SU-DHL-6 (cell line): ENCODE results near the gene SUPT3H.

Experiments used
- H2AFZ ChIP-seq: fragments of 200-600 bp; sonication (generic); 2 replicates; pipeline ENCODE4 v1.6.1; 2014; ENCODE audit warnings: low read depth, mild to moderate bottlenecking, moderate library complexity, mixed read lengths, antibody characterized with exemption, low read length; ENCODE audit not compliant: severe bottlenecking
- H3F3A ChIP-seq: fragments of 200-600 bp; shearing (Covaris generic); 2 replicates; pipeline ENCODE4 v1.6.0; 2016; ENCODE audit warnings: antibody characterized with exemption, mild to moderate bottlenecking; ENCODE audit not compliant: insufficient read depth
- H3K27ac ChIP-seq: fragments of 200-600 bp; sonication (generic); 2 replicates; pipeline ENCODE4 v1.5.1; 2016; ENCODE audit warnings: low read depth, mild to moderate bottlenecking, low read length, moderate library complexity, mixed read lengths
- H3K27me3 ChIP-seq: fragments of 200-600 bp; sonication (generic), shearing (Covaris generic); 2 replicates; pipeline ENCODE4 v1.6.0; 2014; ENCODE audit warnings: mild to moderate bottlenecking, low read length
- H3K36me3 ChIP-seq: fragments of 200-600 bp; sonication (generic); 2 replicates; pipeline ENCODE4 v1.6.1; 2014; ENCODE audit warnings: mild to moderate bottlenecking, low read length, mixed read lengths
- H3K4me2 ChIP-seq: fragments of 300-600, 200-600 bp; shearing (Covaris generic), sonication (generic); 2 replicates; pipeline ENCODE4 v1.6.0; 2014; ENCODE audit warnings: low read length, low read depth, mild to moderate bottlenecking; ENCODE audit not compliant: poor library complexity, severe bottlenecking
- H3K4me3 ChIP-seq: fragments of 200-600 bp; sonication (generic); 2 replicates; pipeline ENCODE4 v1.5.1; 2014; ENCODE audit warnings: antibody characterized with exemption, low read length, mild to moderate bottlenecking, mixed read lengths; ENCODE audit not compliant: insufficient read depth, poor library complexity, severe bottlenecking
- H3K79me2 ChIP-seq: fragments of 200-600 bp; sonication (generic); 2 replicates; pipeline ENCODE4 v1.6.1; 2014; ENCODE audit warnings: mild to moderate bottlenecking, low read length, moderate library complexity; ENCODE audit not compliant: insufficient read depth
- H3K9ac ChIP-seq: fragments of 200-600 bp; sonication (generic); 2 replicates; pipeline ENCODE4 v1.7.0; 2014; ENCODE audit warnings: mild to moderate bottlenecking, low read length
- H3K9me2 ChIP-seq: fragments of 200-600 bp; sonication (generic); replicated peaks from 2 replicates; pipeline ENCODE4 v1.6.1; 2014; ENCODE audit warnings: low read length; ENCODE audit not compliant: insufficient read depth
- H3K9me3 ChIP-seq: fragments of 200-600 bp; sonication (generic); 2 replicates; pipeline ENCODE4 v1.6.1; 2014; ENCODE audit warnings: low read length, mixed read lengths; ENCODE audit not compliant: insufficient read depth
- H4K20me1 ChIP-seq: fragments of 200-600 bp; sonication (generic); 2 replicates; pipeline ENCODE4 v1.6.1; 2014; ENCODE audit warnings: low read depth, mild to moderate bottlenecking, antibody characterized with exemption, low read length, moderate library complexity, mixed read lengths
- EZH2phosphoT487 ChIP-seq: fragments of 200-600 bp; sonication (generic), shearing (Covaris generic); conservative IDR thresholded peaks from 2 replicates; pipeline ENCODE4 v1.6.1; 2018; ENCODE audit warnings: mild to moderate bottlenecking, antibody characterized with exemption, low read length, moderate library complexity, mixed read lengths
- TF ChIP-seq, protein P1 (sequence below): fragments of 200-600 bp; sonication (generic); IDR thresholded peaks from one replicate; pipeline ENCODE4 v1.5.1; 2017; ENCODE audit warnings: antibody characterized with exemption, mild to moderate bottlenecking, low read length, moderate library complexity; ENCODE audit not compliant: insufficient read depth, poor library complexity, severe bottlenecking

The SUPT3H gene

DNA sequence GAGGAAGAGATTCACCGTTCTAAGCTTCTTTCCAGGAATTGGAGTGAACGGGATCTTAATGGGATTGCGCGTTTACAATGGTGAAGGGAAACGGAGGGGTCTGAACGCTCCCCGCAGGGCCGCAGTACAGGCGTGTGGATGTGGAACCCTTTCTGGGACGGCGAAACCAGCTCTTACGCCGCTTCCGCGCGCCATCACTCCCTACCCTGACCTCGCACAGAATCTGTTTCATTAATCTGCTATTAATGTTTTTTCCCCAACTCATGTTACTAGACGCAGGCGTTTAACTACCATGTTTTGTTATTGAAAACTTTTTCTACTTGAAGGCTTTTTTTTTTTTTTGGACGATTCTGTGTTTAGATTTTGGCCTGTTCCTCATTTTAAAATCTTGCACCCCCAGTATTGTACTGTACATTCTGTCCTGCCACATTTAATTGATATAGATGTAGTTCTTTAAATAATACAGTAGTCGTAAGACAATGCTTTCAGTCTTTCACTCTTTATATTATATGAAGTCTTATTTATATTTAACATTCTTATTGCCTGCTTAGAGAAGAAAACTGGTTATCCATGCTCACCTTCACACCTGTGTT lies 696 bp upstream of the SUPT3H start:
- Histone ChIP-seq H3K4me2 (peak overlapping the region; percentile 62), H3K27me3 (no peaks in the 10 kb centered on the region), H3F3A (peaks cover 5% of the 10 kb centered on the region; the same call in 1 of the 2 replicates), H3K9me3 (no peaks in the 10 kb centered on the region), H3K27ac (peak overlapping the region; percentile 76), H4K20me1 (no peaks in the 10 kb centered on the region), H3K9me2 (no peaks in the 10 kb centered on the region), H3K9ac (peak overlapping the region; percentile 88), H3K36me3 (no peaks in the 10 kb centered on the region), H2AFZ (peak overlapping the region; percentile 78), H3K4me3 (peak overlapping the region; percentile 83), H3K79me2 (0 out of 2 replicates have a peak, but pooled peaks cover 4% of the 10 kb centered on the region)
- TF ChIP-seq EZH2phosphoT487: no peak
- TF ChIP-seq, protein P1, sequence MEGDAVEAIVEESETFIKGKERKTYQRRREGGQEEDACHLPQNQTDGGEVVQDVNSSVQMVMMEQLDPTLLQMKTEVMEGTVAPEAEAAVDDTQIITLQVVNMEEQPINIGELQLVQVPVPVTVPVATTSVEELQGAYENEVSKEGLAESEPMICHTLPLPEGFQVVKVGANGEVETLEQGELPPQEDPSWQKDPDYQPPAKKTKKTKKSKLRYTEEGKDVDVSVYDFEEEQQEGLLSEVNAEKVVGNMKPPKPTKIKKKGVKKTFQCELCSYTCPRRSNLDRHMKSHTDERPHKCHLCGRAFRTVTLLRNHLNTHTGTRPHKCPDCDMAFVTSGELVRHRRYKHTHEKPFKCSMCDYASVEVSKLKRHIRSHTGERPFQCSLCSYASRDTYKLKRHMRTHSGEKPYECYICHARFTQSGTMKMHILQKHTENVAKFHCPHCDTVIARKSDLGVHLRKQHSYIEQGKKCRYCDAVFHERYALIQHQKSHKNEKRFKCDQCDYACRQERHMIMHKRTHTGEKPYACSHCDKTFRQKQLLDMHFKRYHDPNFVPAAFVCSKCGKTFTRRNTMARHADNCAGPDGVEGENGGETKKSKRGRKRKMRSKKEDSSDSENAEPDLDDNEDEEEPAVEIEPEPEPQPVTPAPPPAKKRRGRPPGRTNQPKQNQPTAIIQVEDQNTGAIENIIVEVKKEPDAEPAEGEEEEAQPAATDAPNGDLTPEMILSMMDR: no peak

DNA sequence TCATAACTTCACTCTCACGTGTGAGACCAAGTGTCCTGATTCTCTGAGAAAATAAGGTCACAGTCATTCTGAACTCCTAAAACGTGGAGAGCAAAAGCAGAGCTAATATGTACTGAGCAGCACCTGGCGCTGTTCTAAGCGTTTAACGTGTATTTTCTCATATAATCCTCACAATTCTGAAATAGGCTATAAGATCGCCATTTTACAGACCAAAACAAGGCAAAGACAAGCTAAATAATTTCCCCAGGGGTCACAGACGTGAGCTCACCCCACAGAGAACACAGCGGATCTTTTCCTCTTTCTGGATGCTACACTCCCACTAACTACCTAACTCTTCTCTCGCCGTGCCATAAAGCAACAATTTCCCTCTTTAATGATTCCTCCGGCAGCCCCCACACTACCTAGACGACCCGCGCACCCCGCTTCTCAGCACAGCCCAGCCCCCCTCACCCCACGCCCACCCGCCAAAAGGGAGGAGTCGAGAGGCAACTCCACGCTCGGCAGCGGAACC lies 636 bp downstream of the SUPT3H start:
- H3K4me2 ChIP-seq: peak overlapping the region; percentile 62
- peak overlapping the region; percentile 93 for H2AFZ ChIP-seq
- H3K36me3 ChIP-seq: no peaks in the 10 kb centered on the region
- no peaks in the 10 kb centered on the region for H3K27me3 ChIP-seq
- H3K79me2 ChIP-seq: 0 out of 2 replicates have a peak, but pooled peaks cover 4% of the 10 kb centered on the region
- H3K9me3 ChIP-seq: no peaks in the 10 kb centered on the region
- peak overlapping the region; percentile 76 for H3K27ac ChIP-seq
- TF ChIP-seq, protein P1: no peak
- no peak for TF ChIP-seq EZH2phosphoT487
- peaks cover 5% of the 10 kb centered on the region; the same call in 1 of the 2 replicates for H3F3A ChIP-seq
- H3K4me3 ChIP-seq: peak overlapping the region; percentile 83
- H3K9ac ChIP-seq: peak overlapping the region; percentile 88
- no peaks in the 10 kb centered on the region for H3K9me2 ChIP-seq
- no peaks in the 10 kb centered on the region for H4K20me1 ChIP-seq

DNA sequence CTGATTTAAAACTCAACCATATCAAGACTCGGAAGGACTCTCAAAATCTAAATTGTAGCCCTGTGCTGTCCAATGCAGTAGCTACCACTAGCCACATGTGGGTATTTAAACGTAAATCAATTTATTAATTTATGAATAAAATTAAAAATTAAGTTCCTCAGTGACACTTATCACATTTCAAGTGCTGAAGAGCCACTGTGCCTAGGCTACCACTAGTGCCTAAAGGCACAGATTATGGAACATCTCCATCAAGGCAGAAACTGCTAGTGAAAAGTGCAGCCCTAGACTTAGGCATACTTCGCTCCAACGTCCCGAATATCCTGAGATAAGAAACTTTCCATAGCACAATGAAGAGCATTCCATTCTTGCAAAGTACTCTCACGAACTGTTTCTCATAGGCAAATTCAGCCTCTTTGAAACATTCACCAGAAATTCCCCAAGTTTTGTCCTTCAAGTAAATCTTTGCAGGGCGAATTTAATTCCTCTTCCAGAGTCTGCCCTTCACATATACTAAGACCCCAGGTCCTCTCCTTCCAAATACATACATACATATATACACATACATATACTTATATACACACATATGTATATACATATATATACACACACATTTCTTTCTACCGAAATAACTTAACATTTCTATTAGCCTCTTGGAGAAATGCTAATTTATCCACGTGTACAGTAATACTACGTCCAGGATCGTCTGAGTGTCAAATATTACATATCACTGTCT lies 1.3 kb downstream of the SUPT3H start:
- Histone ChIP-seq H3F3A (peaks cover 5% of the 10 kb centered on the region; the same call in 1 of the 2 replicates), H4K20me1 (no peaks in the 10 kb centered on the region), H3K9me2 (no peaks in the 10 kb centered on the region), H3K36me3 (no peaks in the 10 kb centered on the region), H3K4me2 (peak overlapping the region; percentile 62), H2AFZ (peak overlapping the region; percentile 93), H3K4me3 (peak overlapping the region; percentile 83), H3K9me3 (no peaks in the 10 kb centered on the region), H3K27ac (peak overlapping the region; percentile 76), H3K27me3 (no peaks in the 10 kb centered on the region), H3K9ac (peak overlapping the region; percentile 88), H3K79me2 (0 out of 2 replicates have a peak, but pooled peaks cover 4% of the 10 kb centered on the region)
- TF ChIP-seq, protein P1: no peak
- no peak for TF ChIP-seq EZH2phosphoT487
